NCI-H1694 (cell line): Measurements from ENCODE around the gene TMSB4X.
"Not testable (repeated sequence)": the region's sequence is repeated elsewhere in the genome, so short reads cannot be mapped to it uniquely, and the experiment has no call there.

Experiments used
- DNase-seq: peaks from one replicate; lab custom pipeline; 2025; lab: John Stamatoyannopoulos, UW

The TMSB4X gene

GRCh38 chrX:12997906-12998687 lies 23.2 kb downstream of the TMSB4X start:
- no peak for DNase-seq

- no peak for DNase-seq
Observed at GRCh38 chrX:12999422-12999821, 24.5 kb downstream of the TMSB4X start.

DNA sequence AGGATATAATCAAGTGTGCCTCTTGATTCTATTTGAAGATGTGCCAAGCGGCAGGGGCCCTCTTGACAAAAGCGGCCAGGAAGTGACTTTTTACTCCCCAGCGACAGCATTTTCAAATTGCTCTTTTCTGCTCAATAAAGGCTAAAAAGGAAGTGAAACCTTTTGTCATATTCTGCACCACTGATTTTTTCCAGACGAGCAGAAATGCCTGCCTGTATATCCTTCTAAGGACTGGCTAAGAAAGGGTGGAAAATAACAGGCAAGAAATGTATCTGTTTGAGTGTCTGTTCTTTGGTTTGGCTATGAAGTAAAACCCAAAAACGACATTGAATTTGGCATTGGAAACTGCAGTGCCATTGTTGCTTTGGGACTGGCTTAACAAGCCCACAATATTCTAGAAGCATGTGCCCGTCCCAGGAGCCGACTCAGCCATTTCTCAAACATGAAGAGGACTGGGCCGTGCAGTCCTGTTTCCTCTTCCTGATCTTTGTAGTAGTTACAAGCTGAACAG lies 25.4 kb downstream of the TMSB4X start:
- DNase-seq = no peak

DNA sequence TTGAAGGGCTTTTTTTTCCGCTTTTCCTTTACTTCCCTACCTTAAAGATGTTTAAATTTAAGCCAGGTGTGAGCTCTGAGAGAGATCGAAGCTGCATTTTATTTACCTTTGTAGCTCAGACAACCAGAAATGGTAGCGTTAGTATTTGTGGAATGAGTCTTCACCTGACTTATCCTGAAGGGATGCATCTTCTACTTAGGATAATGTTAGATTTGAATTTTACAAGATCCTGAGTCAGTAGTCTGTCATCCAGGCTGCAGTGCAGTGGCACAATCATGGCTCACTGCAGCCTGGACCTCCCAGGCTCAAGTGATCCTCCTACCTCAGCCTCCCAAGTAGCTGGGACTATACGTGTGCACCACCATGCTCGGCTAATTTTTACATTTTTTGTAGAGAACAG lies 26.2 kb downstream of the TMSB4X start:
- DNase-seq = no peak

DNA sequence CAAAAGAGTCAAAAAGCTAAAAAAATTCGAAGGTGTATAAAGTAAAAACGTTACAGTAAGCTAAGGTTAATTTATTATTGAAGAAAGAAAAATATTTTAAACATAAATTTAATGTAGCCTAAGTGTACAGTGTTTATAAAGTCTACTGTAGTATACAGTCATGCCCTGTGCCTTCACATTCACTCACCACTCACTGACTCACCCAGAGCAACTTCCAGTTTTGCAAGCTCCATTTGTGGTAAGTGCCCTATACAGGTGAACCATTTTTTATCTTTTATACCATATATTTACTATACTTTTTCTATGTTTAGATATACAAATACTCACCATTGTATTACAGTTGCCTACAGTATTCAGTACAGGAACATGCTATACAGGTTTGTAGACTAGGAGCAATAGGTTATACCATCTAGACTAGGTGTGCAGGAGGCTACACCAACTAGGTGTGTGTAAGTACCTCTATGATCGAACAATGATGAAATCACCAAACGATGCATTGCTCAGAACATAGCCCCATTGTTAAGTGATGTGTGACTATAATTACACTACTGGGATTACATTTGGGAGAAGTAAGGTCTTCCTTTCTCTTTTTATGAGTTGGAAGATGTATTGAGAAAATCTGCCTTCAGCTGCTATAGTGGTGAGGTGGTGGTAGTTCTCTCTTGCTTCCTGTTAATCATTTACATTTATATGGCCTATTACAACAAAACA lies 27.2 kb downstream of the TMSB4X start:
- DNase-seq = no peak

DNA sequence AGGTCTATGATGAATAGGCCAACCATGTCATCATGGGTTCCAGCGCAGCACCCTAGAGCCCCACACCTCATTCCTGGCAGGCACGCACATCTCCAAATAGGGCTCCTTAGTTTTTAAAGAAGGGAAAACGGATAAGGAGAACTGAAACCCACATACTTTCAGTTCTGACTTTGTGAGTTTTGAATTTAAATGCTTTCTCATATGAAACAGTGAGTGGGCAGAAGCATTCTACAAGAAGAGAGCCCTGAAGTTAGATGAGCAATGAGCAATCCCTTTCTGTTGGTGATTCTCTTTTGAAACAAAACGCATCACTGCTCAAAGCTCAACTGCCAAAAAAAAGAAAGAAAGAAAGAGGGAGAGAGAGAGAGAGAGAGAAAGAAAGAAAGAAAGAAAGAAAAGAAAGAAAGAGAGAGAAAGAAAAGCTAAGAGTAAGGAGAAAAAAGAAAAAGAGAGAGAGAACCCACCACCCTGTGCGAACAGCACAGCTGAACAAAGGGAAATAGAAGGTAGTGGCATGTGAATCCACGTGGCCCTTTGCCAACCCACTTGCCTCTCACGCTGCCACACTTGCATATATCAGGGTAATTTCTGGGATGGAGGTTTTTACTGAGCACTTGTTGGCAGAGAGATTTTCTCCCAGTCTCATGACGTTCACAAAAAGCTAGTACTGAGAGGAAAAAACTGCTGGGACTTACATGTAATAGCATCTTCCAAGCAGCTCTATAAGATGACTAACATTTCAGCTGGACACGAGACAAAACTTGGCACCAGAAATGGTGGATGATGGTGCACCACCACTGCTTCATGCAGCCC lies 31.0 kb downstream of the TMSB4X start:
- no peak for DNase-seq

DNA sequence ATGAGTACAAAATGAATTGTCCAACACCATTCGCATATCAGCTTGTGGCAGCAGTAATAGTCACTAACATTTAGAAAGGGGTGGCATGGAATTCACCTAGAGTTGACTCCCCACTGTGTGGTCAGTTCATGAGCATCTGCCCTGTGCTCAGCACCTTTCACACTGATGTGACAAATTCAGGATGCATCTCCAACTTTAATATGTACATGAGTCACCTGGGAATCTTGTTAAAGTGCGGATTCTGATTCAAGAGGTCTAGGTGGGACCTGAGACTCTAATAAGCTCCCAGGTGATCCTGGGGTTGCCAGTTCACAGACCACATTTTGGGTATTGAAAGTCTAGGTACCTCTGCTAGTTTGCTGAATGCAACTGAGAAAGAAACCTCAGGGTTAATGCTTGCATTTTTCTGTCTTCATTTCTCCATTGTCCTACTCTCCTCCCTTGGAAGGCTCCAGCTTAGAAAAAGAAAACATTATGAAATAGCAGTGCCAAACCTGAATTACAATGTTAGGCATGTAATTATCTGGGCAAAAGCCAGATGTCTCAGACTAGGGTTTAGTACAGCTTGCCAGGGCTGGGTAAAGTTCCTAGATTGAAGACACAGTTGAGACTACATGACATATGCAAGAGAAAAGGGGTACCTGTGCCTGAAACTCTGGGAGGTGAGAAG lies 32.7 kb downstream of the TMSB4X start:
- no peak for DNase-seq

GRCh38 chrX:13008189-13008533 lies 33.3 kb downstream of the TMSB4X start:
- no peak for DNase-seq

DNA sequence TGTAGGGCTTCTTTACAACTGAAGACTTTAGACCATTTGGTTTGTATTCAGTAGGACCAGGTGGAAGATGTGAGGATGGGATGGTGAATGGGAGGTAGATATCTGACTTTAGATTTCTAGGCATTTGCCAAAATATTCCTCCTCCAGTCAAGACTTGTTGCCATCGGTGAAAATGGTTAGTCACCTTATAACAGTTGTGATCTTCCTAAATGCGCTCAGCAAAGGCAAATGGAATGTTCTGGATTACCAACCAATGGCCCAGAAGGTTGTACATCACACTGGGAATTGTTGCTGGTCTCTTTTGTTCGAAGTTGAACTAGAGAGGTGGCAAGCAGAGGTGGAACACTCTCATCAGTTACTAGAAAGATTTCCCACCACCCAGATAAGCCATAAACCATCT lies 33.9 kb downstream of the TMSB4X start:
- no peak for DNase-seq

DNA sequence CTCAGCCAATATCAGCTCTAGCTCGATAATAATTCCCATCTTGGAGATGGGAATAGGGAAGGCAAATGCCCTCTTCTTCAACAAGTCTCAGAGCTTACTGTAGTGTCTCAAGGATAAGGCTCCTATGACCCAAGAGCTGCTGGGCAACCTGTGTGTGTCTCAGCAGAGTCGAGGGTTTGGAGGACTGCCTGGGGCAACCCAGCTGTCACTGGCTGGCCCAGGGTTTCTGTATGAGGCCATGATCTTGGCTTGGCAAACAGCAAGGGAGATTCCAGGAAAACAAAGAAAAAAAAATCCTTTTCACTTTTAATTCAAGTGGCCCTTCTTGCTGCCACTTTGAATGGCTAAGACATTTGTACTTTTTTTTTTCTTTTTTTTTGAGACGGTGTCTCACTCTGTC lies 34.4 kb downstream of the TMSB4X start:
- no peak for DNase-seq

- no peak for DNase-seq
Observed at GRCh38 chrX:13009844-13010243, 34.9 kb downstream of the TMSB4X start.

GRCh38 chrX:13010546-13010945 lies 35.6 kb downstream of the TMSB4X start:
- DNase-seq = no peak

DNA sequence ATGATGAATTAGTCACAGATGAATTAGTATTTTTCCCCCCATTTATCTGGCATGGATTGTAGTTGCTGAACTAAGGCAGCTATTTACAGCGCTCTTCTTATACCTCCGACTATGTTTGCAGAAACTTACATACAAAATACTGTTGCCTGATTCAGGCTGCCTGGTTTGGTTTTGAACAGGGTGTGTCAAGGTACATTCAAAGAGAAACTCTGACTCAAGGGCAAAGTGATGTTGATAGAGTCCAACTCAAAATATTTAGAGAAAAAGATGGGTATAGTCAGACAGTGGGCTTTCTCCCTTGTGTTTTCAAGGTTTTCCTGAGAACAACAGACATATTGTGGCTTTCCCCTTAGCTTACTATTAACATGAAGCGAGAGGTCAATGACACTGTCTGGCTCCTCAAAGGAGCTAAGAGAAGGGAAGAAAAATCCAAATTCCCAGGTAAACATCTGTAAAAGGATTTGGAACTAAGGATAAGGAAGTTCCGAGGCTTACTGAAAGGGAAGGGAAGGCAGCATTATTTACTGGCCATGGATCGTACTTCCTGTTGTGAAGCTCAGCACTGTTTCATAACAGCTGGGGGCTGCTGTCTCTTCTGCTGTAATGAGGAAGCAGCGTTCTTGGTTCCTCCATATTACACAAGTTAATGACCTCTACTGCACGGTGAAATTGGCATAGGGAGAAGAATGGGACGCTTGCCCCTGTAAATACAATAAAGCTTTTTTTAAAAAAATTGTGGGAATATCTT lies 38.6 kb downstream of the TMSB4X start:
- DNase-seq = no peak

DNA sequence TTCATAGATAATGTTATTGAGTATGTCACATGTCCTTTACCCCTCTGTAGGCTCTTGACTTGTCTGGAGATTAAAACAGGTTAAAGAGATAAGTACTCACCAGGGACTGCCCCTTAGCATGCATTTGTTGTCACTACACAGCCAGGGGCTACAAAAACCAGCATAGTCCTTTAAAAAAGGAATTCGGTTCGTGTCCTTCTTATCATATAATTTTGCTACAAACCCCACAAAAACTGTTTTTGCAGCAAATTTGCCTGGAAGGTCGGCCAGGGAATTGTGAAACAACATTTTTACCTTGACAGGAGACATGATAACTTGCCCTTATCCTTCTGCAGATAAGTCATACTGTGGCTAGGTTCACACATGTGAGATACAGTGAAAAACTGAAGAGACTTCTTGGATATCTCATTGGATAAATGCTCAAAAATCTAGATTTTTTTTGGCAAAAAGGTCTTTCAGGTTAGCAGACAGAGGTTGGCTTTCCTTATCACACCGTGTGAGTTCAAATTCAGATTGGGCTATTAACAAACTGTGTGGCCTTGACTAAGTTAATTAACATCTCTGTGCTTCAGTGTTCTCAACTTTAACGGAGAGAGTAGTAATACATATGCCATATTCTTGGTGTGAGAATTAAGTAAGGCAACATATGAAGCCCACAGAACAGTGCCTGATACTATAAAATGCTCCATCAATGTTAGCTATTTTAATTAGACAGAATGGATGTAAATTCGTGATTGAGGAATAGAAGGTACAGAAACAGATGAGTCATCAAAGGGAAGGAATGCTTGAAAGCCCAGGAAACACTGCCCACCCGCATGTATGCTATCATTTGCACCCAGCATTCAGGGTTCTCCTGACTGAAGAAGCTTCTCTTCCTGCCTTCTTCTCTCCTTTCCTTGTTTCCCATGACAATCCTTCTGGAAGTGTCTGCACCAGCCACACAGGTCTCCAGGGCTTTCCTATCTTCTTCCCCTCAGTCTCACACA lies 39.5 kb downstream of the TMSB4X start:
- DNase-seq = no peak

DNA sequence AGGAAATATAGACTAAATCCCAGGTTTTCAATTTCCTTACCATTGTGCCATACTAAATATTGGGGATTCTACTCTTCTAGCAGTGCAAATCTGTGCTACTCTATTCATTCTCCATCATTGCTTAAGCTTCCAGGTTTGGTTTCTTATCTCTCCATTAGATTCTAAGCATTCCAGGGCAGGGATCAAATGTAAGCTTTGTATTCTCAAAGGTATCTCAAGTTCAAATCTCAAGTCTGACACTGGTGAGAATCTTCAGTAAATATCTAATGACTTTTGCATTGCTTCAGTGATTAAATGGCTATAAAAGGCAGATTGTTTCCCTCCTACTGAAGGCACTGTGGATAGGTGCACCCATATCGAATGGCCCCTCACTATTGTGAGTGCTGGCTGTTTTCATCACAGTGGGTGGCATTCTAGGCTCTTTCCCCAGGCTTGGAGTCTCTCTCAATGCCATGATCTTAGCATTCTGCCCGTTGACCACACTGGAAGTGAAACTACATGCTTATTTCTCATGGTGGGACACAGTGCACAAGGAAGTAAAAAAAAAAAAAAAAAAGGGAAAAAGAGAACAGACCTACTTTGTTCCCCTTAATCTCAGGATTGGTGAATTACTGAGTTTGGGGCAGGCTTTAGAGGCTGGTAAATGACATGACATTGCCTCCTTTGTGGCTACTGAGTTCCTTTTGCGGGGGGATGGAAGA lies 40.8 kb downstream of the TMSB4X start:
- DNase-seq = no peak

- DNase-seq = not testable (repeated sequence)
Observed at GRCh38 chrX:13016731-13017130, 41.8 kb downstream of the TMSB4X start.

GRCh38 chrX:13022926-13023325 lies 48.0 kb downstream of the TMSB4X start:
- no peak for DNase-seq

- no peak for DNase-seq
Observed at GRCh38 chrX:13023567-13023966, 48.7 kb downstream of the TMSB4X start.

DNA sequence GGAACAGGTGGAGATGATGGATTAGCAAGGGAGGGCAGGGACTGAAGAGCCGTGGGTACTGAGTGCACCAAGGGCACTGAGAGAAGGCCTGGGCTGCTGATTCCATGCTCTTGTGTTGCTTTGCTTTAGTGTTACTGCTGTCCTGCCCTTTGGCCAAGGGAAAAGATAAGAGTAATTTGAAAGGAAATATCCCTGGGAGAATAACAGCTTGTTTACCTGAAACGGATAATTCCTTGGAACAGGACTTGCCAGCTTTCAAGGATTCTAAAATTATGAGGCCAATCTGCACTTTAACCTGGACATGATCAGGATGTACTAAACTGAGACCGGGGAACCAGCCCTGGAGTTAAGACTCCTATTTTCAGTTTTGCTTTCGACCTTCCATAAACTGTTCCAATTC lies 49.1 kb downstream of the TMSB4X start:
- no peak for DNase-seq

GRCh38 chrX:13024986-13025385 lies 50.1 kb downstream of the TMSB4X start:
- DNase-seq = no peak
